ENCODE data around the gene BANP. TPM values are rescaled to one million over a fixed set of nuclear protein-coding genes. Genes with fewer than 3 reads are reported as not detected.
"Not testable (repeated sequence)": the region's sequence is repeated elsewhere in the genome, so short reads cannot be mapped to it uniquely, and the experiment has no call there.

The BANP gene
- total RNA-seq, 1 donor from 2014 or later = 34.3 TPM

DNA sequence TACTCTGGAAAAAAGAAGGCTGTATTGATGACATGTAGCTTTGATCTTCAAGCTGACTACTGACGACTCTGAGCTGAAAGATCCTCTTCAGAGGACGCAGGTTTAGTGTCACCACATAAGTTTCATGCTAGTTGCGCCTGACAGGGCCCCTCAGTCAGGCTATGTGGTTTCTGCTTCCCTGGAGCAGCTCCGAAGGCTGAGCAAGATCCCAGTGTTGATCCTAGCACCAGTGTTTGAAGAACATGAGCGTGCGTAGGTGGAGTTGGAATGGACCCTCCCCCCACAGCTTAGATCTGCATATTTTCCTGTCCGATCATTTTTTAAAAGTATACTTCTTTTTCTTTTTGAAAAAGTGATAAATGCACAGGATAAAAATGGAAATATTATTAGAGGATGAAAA, 17.3 kb downstream of the BANP start:
- DNase-seq = no peak

DNA sequence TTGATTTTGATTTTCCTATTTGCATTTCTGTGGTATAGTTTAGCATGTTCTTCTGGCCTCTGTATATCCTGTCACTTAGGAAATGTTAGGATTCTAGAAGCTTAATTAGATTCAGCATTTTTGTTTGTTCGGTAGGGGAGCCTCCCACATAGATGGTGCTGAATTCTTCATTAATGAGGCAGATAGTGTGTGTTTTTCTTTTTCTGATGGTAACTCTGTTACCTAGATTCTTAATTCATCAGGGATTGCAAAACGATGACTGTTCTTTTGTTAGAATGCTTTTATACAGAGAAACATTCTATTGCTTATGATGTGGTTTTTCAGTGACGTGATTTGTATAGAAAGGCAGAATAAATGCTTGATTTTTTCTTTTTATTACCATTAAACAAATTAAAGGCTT, 19.0 kb downstream of the BANP start:
- no peak for DNase-seq

DNA sequence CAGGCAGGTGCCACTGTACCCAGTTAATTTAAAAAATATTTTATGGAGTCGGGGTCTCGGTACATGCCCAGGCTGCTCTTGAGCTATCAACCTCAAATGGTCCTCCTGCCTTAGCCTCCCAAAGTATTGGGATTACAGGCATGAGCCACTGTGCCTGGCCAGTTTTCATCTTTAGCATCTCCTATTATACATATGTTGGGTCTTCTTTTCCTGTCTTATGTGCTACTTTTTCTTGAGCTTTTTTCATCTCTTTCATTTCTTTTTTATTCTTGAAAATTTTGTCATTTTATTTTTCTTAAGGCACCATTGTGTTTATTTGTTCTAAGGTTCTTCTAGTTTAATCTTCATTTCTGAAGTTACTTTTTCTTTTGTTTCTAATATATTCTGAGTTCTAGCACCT, 20.7 kb downstream of the BANP start:
- no peak for DNase-seq

DNA sequence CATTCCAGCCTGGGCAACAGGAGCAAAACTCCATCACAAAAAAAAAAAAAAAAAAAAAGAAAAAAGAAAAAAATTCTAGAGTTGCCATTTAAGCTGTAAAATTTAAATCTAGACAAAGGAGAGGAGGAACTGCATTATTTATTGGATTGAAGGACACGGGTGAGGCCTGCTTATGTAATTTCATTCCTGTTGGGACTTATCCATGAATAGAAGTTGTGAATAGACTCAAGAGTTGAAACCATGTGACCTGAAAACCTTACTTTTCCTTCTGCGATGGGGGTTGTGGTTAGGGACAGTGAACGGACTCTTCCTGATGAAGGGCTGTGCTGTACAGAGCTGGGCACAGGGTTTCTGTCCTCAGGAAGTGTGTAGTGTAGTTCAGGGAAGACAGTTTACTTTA, 22.5 kb downstream of the BANP start:
- no peak for DNase-seq

DNA sequence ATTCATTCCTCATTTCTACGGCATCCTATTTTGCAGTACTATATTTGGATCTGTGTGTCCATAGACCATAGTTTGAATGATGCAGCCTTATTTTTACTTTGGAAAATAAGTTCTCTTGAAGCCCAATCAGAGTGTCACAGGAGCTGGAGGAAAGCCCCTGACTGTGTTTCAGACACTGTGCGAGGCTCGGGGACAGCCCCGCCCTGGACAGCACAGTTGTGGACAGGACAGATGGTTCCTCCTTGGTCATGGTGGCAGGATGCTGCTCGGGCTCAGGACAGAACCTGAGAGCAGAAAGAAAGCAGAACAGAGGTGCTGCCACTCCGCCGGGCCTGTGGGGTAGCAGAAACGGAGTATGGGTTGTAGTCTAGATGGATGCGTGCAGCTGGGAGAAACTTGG, 22.9 kb downstream of the BANP start:
- no peak for DNase-seq

DNA sequence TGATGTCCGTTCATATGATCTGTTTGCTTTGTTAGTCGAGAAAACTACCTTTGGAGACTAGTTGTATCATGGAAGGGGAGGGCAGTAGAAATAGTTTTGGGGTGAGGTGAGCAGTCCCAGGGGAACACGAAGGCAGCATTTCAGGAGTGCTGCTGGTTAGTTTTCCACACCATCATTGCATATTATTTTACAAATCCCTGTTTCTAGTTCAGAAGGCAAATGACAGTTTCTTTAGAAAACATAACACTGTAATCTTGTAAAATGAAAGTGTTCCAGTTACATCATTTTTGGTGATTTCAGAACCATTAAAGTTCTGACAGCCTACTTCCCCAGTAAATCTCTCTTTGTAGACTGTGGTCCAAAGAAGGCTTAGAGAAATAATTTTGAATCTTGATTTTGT, 25.4 kb downstream of the BANP start:
- DNase-seq = no peak

DNA sequence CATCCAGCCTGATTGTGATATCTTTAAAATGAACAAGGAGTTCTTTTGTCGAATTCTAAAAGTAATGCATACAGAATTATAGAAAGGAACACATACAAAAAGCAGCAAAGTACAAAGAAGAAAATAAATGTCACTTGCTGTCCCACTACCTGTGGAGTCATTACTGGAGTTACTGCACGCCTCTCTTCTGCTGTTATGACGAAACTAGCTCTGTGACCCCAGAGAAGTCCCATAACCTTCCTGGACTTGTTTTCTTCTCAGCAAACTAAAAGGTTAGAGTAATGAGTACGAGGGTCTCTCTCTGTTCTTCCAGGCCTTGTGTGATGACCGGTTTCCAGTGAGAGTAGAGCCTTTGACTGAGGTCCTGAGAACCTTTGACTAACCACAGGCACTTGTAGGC, 26.9 kb downstream of the BANP start:
- DNase-seq = no peak

DNA sequence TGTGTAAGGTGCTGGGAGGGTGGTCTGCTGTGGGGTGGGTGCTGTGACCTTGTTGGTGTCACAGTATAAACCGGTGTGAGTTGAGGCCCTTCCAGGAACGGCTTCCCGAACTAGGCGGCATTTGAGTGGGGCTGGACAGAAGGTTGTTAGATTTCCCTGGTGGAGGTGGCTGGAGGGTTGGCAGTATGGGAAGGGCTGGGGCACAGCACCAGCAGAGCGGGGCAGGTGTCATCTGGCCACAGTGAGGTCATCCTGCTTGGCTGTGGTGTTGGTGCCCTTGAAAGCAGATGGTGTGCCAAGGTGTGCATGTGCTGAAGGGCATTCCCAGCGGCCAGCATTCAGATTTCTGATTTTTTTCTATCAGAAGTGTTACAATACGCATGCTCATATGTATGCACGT, 28.1 kb downstream of the BANP start:
- no peak for DNase-seq

DNA sequence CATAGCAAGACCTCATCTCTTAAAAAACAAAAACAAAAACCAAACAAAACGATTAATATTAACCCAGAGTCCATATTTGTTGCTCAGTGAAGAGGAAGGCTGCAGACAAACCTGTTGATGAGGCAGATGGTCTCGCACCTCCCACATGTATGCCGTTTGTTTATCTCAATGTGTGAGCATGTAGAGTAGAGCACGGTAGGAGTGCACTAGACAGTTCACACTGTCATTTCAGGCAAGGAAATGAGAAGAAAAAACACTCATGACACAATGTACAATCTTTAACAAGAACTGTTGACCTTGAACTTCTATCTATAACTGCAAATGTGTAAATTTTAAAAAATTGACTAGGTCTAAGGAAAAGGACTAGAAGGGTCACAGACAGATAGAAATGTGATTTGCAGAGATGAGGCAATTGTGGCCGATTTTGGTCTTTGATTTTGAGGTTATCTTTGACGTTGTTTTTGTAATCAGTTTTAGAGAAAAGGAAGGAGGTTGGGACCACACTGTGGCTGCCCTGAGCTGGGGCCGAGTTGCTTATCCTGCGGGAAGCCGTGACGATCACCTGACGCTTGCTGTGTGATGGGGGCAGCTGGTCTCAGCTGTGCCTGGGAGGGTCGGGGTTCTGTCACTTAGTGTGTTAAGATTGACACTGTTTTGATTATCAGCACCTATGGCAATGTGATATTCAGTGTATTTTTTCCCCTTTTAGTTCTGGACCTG, 28.8 kb downstream of the BANP start:
- not testable (repeated sequence) for DNase-seq

DNA sequence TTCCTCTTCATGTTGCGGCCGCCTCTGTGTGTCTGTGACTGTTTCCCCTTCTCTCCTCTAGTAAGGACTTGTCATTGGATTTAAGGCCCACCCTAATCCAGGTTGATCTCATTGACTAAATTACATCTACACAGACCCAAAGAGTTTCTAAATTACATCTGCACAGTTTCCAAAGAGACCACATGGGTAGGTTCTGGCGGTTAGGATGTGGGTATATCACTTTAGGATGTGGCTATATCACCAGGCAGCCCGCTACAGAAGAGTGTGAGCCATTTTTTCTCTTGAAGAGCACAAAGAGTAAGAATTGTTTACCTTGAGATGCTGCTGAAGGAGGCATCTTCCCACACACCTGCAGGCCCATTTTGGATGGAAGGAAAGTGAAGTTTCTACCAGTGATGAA, 30.1 kb downstream of the BANP start:
- DNase-seq = not testable (repeated sequence)

DNA sequence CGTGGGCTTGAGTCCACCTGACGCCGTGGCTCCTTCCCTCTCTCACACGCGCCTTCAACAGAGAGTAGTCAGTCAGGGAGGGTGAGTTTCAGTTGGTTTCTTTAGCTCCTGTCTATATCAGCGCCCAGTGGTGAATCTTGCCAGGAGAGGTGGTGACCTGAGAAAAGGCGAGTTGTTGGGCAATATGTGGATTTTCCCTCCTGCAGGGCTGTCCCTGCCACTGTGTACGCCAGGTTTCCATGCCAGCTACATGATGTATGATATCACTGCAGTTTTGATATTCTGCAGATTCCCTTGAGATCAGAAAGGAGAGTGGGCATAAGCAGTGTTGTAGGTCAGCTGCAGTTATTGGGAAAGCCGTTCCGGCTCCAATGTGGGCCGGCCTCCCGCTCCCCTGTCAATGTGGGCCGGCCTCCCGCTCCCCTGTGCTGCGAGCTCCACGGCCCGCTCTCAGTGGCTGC, 31.4 kb downstream of the BANP start:
- no peak for DNase-seq

DNA sequence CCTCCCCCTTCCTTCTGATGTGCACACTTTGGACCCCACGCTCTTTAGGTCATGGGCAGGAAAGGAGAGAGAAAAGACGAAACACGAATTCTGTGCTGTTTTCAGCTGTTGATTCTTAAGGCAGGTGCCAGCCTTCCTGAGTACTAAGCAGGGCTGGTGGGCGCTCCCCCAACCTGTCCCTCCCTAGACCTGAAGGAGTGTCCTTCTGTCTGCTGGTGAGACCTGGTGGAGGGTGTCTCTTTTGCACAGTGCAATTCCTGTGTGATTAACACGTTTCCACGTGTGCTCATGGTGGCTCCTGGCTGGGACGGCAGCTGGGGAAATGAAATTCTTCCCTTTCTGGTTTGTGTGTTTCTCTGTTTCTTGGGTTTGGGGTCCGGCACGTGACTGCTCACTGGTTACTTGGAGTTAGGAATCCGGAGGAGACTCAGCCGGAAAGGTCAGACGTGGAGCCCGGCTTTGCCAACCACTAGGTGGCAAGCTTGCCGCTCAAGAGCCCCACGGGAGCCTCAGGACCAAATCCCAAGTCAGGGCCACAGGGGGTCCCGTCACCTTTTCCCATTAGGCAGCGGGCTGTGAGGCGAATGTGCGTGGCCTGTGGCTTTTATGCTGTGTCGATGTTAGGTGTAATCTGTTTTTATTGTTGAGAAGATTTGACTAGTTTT, 32.0 kb downstream of the BANP start:
- DNase-seq = not testable (repeated sequence)

DNA sequence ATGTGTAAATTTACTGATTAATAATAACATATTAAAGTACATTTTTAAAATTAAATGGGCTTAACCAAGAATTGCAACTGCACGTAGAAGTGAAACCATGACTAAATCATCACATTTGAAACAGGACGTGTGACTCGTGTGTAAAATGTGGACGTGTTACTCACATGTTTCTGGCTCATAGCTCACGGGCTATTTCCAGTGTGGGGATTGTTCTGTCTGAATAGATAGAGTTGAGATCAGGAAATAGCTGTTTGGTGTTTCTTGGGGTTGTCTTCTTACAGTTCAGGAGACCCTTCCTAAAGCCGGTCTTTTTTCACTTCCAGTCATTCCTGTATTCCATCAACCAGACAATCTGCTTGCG, 32.5 kb downstream of the BANP start:
- DNase-seq = not testable (repeated sequence)

DNA sequence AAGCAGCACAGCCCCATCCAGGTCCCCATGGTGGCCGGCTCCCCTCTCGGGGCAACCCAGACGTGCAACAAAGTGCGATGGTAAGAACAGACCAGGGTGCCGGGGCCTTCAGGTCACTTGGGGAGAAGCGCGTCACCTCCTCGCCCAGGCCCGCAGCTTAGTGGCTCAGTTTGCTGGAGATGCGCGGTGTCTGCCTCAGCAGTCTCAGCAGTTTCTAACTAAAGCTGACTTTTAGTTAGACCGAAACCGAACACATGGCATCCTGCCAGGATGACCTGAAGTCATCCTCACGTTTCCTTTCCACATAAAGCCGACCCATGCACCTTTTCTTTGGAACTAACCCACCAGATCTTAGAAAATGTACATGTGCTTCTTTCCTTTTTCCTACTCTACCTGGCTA, 32.9 kb downstream of the BANP start:
- not testable (repeated sequence) for DNase-seq

DNA sequence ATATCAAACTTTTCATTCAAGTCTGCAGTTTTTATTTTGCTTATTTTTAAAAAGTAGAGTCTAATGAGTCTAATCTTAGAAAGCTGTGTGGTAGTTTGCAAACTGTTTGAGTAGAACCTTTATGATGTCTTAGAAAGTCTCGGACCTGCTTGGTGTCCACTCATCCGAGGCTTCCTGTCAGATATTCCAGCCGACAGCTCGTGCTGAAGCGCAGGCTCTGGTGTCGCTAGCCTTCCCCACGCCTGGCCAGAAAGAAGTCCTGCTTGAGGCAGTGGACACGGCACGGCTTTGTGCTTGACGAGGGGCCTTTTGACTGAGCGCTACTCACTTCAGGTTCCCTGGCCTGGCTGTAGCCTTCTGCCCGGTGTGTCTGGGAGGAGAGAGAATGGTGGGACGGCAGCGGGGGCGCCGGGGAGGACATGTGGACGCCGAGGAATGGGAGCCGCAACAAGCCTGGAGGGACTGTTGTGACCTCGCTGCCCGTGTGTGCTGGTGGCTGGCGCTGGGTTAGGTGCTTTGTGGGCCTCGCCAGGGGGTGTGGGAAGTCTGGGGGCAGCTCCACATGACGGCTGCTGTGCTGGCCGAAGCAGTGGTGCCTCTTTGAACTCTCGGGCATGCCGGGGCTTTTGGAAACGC, 33.5 kb downstream of the BANP start:
- DNase-seq = no peak

DNA sequence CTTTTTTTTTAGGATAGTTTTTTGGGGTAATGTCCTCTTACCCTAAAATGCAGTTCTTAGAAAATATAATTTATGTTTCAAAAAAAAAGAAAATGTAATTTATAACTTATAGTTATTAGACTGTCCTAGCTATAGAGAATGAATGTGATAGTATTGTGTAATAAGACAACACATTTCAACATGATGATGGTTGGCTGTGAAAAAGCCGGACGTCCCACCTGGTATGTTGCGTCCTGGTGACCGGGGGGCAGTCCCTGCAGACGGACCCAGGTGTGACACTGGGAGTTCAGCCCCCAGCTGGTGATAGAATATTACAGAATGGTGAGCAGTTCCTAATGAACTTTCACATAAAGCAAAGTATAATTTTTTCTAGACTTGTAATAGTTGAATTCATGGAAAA, 34.3 kb downstream of the BANP start:
- DNase-seq = not testable (repeated sequence)

DNA sequence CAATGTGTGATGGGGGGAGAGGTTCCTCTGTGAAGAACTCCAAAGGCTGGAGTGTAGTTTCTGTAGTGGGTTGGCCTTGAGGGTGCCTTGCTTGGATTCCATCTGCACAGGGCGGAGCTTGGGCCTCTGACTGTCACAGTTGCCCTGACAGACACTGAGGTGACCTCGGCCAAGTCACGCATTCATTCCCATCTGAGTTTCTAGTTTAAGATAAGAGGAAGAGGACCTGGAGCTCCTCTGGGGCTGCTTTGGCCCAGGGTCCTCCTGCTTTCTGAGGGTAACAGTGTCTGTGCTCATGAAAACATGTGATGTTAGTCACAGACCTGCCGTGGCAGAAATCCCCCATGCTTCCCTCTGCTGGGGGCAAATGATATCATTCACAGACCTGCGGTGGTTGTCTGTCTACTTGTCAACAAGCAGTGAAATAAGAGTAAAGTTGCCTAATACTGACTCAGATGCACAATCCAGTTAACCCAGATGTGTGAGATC, 35.2 kb downstream of the BANP start:
- DNase-seq = not testable (repeated sequence)

DNA sequence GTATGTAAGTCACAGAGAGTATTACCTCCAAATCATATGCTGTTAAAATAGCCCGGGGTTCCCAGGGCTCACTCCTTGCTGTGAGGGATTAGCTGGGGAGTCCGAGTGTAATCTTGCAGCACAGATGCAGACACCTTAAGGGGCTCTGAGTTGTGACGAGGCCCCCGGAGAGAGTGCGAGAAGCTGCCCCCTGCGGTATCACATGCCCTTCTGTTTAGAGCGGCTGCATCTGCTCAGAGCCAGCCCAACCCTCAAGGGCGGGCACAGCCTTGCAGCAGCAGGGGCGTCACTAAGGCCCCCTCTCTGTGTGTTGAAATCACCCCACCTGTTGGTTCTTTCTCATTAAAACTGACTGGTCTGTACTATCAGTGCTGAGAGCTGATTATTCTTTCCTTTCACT, 37.4 kb downstream of the BANP start:
- DNase-seq = not testable (repeated sequence)

DNA sequence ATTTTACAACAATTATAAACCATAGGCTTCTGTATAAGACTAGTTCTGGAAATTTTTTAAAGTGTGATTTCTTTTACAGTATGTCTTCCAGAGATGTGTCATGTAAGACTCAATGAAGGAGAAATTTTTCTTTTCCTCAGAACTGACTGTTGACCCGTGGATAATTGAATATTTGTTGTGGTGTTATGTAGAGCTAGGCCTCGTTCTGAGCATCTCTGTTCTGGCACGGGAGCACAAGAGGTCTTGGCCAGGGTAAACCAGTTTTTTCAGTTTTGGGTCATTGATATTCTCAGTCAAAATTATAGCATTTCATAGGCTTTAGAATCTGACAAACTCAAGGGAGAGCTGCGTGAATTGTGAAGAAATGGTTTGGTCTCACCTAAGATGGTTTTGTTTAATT, 39.0 kb downstream of the BANP start:
- not testable (repeated sequence) for DNase-seq

DNA sequence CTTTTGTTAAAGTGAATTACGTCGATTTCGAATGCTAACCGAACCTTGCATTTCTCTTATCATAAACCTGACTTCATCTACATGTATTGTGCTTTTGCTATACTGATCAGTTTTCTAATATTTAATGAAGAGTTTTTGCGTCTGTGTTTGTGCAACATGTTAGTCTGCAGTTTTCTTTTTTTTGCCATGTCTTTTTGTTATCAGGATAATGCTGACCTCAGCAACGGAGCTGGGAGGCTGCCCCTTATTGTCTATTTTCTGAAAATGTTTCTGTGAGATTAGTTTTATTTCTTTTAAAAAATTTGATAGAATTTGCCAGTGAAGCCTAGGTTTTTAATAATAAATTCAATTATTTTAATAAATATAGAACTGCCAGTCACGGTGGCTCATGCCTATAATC, 40.9 kb downstream of the BANP start:
- DNase-seq = not testable (repeated sequence)

DNA sequence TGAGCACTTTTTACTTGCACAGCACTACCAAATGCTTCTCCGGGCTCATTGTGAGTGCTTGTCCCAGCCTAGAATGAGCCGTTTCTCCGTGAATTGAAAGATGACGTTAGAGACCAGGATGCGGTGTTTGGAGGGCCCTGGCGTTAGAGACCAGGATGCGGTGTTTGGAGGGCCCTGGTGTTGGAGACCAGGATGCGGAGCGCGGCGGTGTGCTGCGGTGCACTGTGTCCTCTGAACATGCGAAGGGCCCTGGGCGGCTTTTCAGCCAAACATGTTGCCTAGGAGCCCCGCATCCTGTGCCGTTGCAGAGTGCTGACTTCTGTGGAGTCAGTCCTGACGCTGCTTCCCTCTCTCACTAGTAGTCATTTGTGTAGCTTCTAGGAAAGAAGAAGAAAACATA, 42.7 kb downstream of the BANP start:
- no peak for DNase-seq

DNA sequence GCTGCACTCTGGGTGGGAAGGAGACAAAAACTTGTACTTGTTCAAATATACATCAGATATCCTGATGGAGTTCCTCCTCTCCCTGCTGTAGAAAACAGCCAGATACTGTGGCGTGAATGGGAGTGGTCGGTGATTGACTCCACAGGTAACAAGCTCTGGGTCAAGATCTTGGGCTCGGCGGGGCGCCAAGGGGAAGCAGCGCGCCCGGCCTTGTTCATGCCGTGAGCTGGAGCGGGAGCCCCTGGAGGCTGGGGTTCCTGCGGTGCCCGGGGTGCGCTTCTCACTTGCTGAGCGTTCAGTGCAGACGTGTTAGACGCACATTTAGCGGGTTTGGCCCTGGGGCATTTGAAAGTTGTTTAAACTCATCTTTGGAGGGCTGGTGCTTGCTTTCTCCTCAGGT, 44.4 kb downstream of the BANP start:
- no peak for DNase-seq

Measured in occipital lobe (tissue), 2 donors.